H1 (cell line): ENCODE data around the gene PTGDR2. TPM values are rescaled to one million over a fixed set of nuclear protein-coding genes. Genes with fewer than 3 reads are reported as not detected.

Experiments
- CBX8 ChIP-seq: fragments of 300-800, 300-1000 bp; sonication (generic); IDR thresholded peaks from 2 replicates; pipeline ENCODE4 v1.7.1; 2016; ENCODE audit warnings: low read depth, low read length, borderline replicate concordance
- EP300 ChIP-seq, 2 experiments: IDR thresholded peaks; 1 replicate in 1 of 2; 2 replicates in 1 of 2; pipeline ENCODE4 v1.6.1; 2011 to 2012; ENCODE audit warnings: low read depth in 2 of 2, low read length in 2 of 2, mild to moderate bottlenecking in 2 of 2, borderline replicate concordance in 1 of 2, inconsistent platforms in 1 of 2, moderate library complexity in 1 of 2
- EZH2 ChIP-seq: fragments of 200-600 bp; sonication (generic); IDR thresholded peaks from 2 replicates; pipeline ENCODE4 v1.7.1; 2012; ENCODE audit warnings: low read depth, mild to moderate bottlenecking, moderate library complexity, low read length, inconsistent platforms; ENCODE audit not compliant: severe bottlenecking
- GABPA ChIP-seq: IDR thresholded peaks from 2 replicates; pipeline ENCODE4 v1.6.1; 2011; ENCODE audit warnings: mild to moderate bottlenecking, low read length, moderate library complexity, borderline replicate concordance; ENCODE audit not compliant: insufficient read depth
- RFX5 ChIP-seq: IDR thresholded peaks from 2 replicates; pipeline ENCODE4 v1.6.1; 2011; ENCODE audit warnings: low read depth, low read length, improper control_type of control experiment, borderline replicate concordance
- SUZ12 ChIP-seq: fragments of 200-600 bp; sonication (generic); IDR thresholded peaks from 2 replicates; pipeline ENCODE4 v1.6.1; 2012; ENCODE audit warnings: mild to moderate bottlenecking, inconsistent platforms, low read length, moderate library complexity, mixed read lengths
- TEAD4 ChIP-seq: IDR thresholded peaks from 2 replicates; pipeline ENCODE4 v1.6.1; 2012; ENCODE audit warnings: low read depth, low read length, inconsistent platforms, mixed read lengths
- polyA plus RNA-seq, 7 experiments: library from polyadenylated mRNA; depleted of rRNA in 3 of 7; stranded (reverse) in 5 of 7; unstranded in 2 of 7; fragments of >200 nt in 5 of 7; fragments of 200-250 nt in 2 of 7; gene quantifications; 1 replicate in 5 of 7; 2 replicates in 1 of 7; 4 replicates in 1 of 7; pipeline versions ENCODE4 v1.2.1 to v1.2.3, GENCODE V29; 2011 to 2013; ENCODE audit warnings: missing spikeins in 2 of 7, mixed read lengths in 2 of 7
- total RNA-seq: library from RNA; stranded (reverse); fragmentation: NEBNext Ultra II Directional; extraction: Animal tissue kit (Norgen Biotek cat#: 25700); gene quantifications from 2 replicates; pipeline ENCODE4 v1.2.1, GENCODE V29; 2021

The PTGDR2 gene
- total and polyA plus RNA-seq, 2 of the 8 experiments (the other 6 are each of a cell fraction or from before 2014, with no cell fraction given) = 0.20 TPM; not detected in 1

DNA sequence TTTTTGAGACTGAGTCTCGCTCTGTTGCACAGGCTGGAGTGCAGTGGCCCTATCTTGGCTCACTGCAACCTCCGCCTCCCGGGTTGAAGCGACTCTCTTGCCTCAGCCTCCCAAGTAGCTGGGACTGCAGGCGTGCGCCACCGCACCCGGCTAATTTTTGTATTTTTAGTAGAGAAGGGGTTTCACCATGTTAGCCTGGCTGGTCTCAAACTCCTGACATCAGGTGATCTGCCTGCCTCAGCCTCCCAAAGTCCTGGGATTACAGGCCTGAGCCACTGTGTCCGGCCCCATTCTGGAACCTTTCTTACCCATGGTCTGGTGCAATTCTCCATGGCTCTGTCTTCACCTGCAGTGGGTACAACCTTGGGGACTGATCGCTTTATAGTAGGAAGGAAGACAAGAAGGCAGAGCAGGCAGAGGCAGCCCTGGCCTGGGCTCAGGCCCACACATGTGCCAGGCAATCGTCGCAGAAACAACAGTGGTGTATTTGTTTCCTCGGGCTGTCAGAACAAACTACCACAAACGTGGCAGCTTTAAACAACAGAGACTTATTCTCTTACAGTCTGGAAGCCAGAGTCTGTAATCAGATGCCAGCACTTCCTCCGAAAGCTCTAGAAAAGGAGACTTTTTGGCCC lies 4.0 kb upstream of the PTGDR2 start (continued):
- TF ChIP-seq EP300 (IDR thresholded peaks at IDR 0.05; ENCODE audit: borderline replicate concordance in 1 of 2, low read depth in 2 of 2, low read length in 2 of 2) (no peak), GABPA (no peak), TEAD4 (no peak), RFX5 (no peak), CBX8 (no peak), SUZ12 (no peak), EZH2 (no peak)
